Esophagus muscularis mucosa (tissue), 4 donors: ENCODE measurements around the gene SERPINB13. TPM values are rescaled to one million over a fixed set of nuclear protein-coding genes. Genes with fewer than 3 reads are reported as not detected.
A peak's percentile ranks its signal among the peaks of the same experiment; 100 is the strongest.

ENCODE experiments used
- DNase-seq: peaks from one replicate; pipeline ENCODE4 v3.0.0-alpha.2; 2017; ENCODE audit errors: extremely low spot score
- H3K27ac ChIP-seq, 4 donors: fragments of 200-600 bp; sonication (generic); replicated peaks in 1 of 4; 1 replicate in 3 of 4; 2 replicates in 1 of 4; pipeline ENCODE4 v1.5.1; 2016 to 2019; ENCODE audit warnings: mild to moderate bottlenecking in 1 of 4
- H3K27me3 ChIP-seq, 4 donors: fragments of 200-600 bp; sonication (generic); one replicate each; pipeline versions ENCODE4 v1.5.1 to v1.6.0; 2016 to 2019
- H3K36me3 ChIP-seq, 4 donors: fragments of 200-600 bp; sonication (generic); one replicate each; pipeline ENCODE4 v1.5.1; 2016 to 2019
- H3K4me1 ChIP-seq, 4 donors: fragments of 200-600 bp; sonication (generic); one replicate each; pipeline ENCODE4 v1.5.1; 2016 to 2019
- H3K4me3 ChIP-seq, 4 donors: fragments of 200-600 bp; sonication (generic); 1 replicate in 2 of 4; 2 replicates in 2 of 4; pipeline ENCODE4 v1.5.1; 2016 to 2019; ENCODE audit warnings: mild to moderate bottlenecking in 4 of 4, moderate library complexity in 1 of 4
- H3K9me3 ChIP-seq, 4 donors: fragments of 200-600 bp; sonication (generic); 1 replicate in 3 of 4; 2 replicates in 1 of 4; pipeline ENCODE4 v1.5.1; 2016 to 2019
- EP300 ChIP-seq: sonication (generic); formaldehyde crosslinking; IDR thresholded peaks from one replicate; pipeline ENCODE4 v1.6.1; 2017; ENCODE audit warnings: antibody characterized with exemption
- POLR2A ChIP-seq: fragments of 450-650 bp; IDR thresholded peaks from one replicate; pipeline ENCODE4 v1.6.1; 2017; ENCODE audit warnings: antibody characterized with exemption, moderate library complexity, mild to moderate bottlenecking, low read depth
- POLR2AphosphoS5 ChIP-seq, 2 donors: sonication (generic); formaldehyde crosslinking; IDR thresholded peaks; one replicate each; pipeline ENCODE4 v1.6.1; 2017; ENCODE audit warnings: antibody characterized with exemption in 2 of 2
- WGBS: methylation state at CpG from one replicate; pipeline ENCODE4 v1.1.5; 2018; 5-methylcytosine and 5-hydroxymethylcytosine counted together
- intact Hi-C: fragments of 100-400 bp; cut with DNase I; formaldehyde crosslinking; loops from one replicate; pipeline ENCODE4 v1.15.1; 2023
- total RNA-seq, 4 donors: library from RNA; depleted of rRNA; stranded (reverse); fragments of >200 nt; gene quantifications; one replicate each; pipeline versions ENCODE4 v1.1.0 to v1.2.1, GENCODE V29; 2016
- TF ChIP-seq, protein P1 (sequence below), 3 experiments: fragments of 200-600 bp in 2 of 3; fragments of 450-650 bp in 1 of 3; sonication (generic) in 2 of 3; IDR thresholded peaks; one replicate each; pipeline ENCODE4 v1.5.1; 2017 to 2019; ENCODE audit warnings: antibody characterized with exemption in 3 of 3, mild to moderate bottlenecking in 2 of 3, moderate library complexity in 1 of 3

SERPINB13 gene
- total RNA-seq, 4 donors from 2014 or later = not detected

DNA sequence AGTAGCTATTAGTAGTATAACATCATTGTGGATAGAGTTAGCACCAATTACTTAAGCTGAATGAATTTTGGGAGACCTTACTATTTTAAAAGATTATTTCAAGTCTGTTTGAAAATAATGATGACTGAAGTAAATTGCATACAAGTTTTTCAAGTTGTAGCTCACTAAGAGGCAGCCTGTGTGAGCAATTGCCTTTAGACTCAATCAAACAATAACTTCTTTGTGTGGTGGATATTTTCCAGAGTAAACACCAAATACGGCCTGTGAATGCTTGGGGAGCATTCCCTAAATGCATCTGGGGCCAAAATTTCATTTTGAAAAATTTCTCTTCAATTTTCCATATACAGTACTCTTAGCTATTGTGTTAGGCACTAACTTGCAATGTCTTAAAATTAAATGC, 37.1 kb upstream of the SERPINB13 start:
- Histone ChIP-seq H3K36me3 (no peaks in the 10 kb centered on the region), H3K4me1 (peaks cover 0 to 12% (median 10%) of the 10 kb centered on the region in 4 donors), H3K9me3 (no peaks in the 10 kb centered on the region), H3K4me3 (no peak overlapping the region), H3K27ac (no peak overlapping the region), H3K27me3 (no peaks in the 10 kb centered on the region)
- TF ChIP-seq POLR2A (no peak), POLR2AphosphoS5 (IDR thresholded peaks at IDR 0.05) (no peak), EP300 (no peak)
- TF ChIP-seq, protein P1, sequence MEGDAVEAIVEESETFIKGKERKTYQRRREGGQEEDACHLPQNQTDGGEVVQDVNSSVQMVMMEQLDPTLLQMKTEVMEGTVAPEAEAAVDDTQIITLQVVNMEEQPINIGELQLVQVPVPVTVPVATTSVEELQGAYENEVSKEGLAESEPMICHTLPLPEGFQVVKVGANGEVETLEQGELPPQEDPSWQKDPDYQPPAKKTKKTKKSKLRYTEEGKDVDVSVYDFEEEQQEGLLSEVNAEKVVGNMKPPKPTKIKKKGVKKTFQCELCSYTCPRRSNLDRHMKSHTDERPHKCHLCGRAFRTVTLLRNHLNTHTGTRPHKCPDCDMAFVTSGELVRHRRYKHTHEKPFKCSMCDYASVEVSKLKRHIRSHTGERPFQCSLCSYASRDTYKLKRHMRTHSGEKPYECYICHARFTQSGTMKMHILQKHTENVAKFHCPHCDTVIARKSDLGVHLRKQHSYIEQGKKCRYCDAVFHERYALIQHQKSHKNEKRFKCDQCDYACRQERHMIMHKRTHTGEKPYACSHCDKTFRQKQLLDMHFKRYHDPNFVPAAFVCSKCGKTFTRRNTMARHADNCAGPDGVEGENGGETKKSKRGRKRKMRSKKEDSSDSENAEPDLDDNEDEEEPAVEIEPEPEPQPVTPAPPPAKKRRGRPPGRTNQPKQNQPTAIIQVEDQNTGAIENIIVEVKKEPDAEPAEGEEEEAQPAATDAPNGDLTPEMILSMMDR (IDR thresholded peaks at IDR 0.05) = no peak
- no peak for DNase-seq
- intact Hi-C loops = no loop called here
- WGBS = 50% methylated on average over 1 of the region's 1 CpG

DNA sequence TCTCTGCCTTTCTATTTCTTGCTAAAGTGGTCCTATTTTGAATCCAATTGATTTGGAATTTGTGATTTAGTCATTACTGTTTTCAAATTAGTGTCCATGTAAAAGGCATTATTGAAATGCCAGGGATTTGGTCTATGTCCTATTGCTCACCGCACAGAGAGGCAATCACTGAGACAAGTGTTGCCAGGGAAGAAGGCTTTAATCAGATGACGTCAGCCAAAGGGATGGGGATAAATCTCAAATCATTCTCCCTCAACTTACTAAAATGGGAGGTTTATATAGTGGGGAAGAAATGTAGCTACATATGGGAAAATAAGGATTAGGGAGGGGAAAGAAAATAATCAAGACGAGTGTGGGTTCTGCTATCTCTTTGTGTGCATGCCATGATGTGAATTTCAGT, 35.4 kb upstream of the SERPINB13 start:
- 60% methylated on average over 3 of the region's 3 CpGs for WGBS
- H3K27me3 ChIP-seq = no peaks in the 10 kb centered on the region
- no peaks in the 10 kb centered on the region for H3K9me3 ChIP-seq
- H3K4me1 ChIP-seq = peaks cover 0 to 12% (median 10%) of the 10 kb centered on the region in 4 donors
- intact Hi-C loops = no loop called here
- H3K36me3 ChIP-seq = no peaks in the 10 kb centered on the region
- no peak overlapping the region for H3K4me3 ChIP-seq
- no peak overlapping the region for H3K27ac ChIP-seq
- TF ChIP-seq POLR2A (no peak), POLR2AphosphoS5 (IDR thresholded peaks at IDR 0.05) (no peak), EP300 (no peak)
- TF ChIP-seq, protein P1 (IDR thresholded peaks at IDR 0.05) = no peak
- no peak for DNase-seq

DNA sequence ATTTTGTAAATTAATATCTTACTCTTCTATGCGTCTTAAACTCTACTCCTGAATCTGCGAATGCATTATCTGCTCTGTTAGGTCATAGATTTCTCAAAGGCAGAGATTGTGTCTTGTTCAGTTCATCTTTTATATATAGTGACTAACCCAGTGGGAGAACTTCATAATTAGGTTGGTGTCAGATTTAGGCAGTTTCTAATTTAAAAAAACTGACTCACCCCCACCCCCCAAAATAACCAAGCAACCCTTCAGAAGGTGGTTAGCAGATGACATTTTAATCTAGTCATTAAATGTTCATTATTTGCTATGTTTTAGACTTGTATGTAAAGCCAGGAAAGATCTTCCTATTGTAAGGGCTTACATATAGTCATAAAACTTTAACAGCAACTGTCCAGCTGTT, 34.6 kb upstream of the SERPINB13 start:
- WGBS = 89% methylated on average over 2 of the region's 2 CpGs
- Histone ChIP-seq H3K4me3 (no peak overlapping the region), H3K9me3 (no peaks in the 10 kb centered on the region), H3K36me3 (no peaks in the 10 kb centered on the region), H3K27ac (no peak overlapping the region), H3K27me3 (no peaks in the 10 kb centered on the region), H3K4me1 (peaks cover 0 to 12% (median 10%) of the 10 kb centered on the region in 4 donors)
- DNase-seq = no peak
- intact Hi-C loops = no loop called here
- TF ChIP-seq EP300 (no peak), POLR2AphosphoS5 (IDR thresholded peaks at IDR 0.05) (no peak), POLR2A (no peak)
- TF ChIP-seq, protein P1 (IDR thresholded peaks at IDR 0.05) = no peak

DNA sequence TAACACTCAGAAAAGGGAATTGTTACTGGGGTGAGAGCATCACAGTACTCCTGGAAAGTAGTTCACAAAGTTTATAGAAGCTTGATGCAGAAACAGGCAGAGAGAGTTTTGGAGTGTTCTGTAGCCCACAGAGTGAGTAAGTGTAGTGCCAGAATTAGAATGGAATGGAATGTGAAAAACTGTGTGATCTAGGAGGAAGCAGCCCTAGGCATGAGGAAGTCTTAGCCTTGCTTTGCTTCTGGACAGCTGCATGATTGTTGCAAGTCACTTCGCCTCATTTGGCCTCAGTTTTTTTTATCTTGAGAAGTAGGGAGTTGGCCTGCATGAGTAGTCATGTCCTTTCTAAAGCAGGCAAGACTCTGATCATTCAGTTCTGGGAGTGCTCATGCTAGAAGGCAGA, 34.1 kb upstream of the SERPINB13 start:
- H3K4me3 ChIP-seq = no peak overlapping the region
- TF ChIP-seq POLR2A = no peak
- no peak for TF ChIP-seq EP300
- peak in 1 of 2 donors; percentile 33 for TF ChIP-seq POLR2AphosphoS5 (IDR thresholded peaks at IDR 0.05)
- TF ChIP-seq, protein P1 (IDR thresholded peaks at IDR 0.05) = no peak
- no peaks in the 10 kb centered on the region for H3K9me3 ChIP-seq
- H3K36me3 ChIP-seq = no peaks in the 10 kb centered on the region
- intact Hi-C loops = no loop called here
- WGBS = 0% methylated on average over 1 of the region's 1 CpG
- no peak overlapping the region for H3K27ac ChIP-seq
- H3K27me3 ChIP-seq = no peaks in the 10 kb centered on the region
- no peak for DNase-seq
- peaks cover 0 to 12% (median 10%) of the 10 kb centered on the region in 4 donors for H3K4me1 ChIP-seq
